Renal cortex interstitium (tissue), 15 donors: Measurements from ENCODE around the gene APC. TPM values are rescaled to one million over a fixed set of nuclear protein-coding genes. Genes with fewer than 3 reads are reported as not detected.

Experiments used
- DNase-seq, 11 donors: peaks; one replicate each; pipeline ENCODE4 v3.0.0-alpha.2; 2013; ENCODE audit warnings: low read depth in 9 of 11, low spot score in 4 of 11; ENCODE audit errors: extremely low read depth in 1 of 11
- long read RNA-seq, 16 experiments: transcript quantifications; one replicate each; lab custom pipeline, GENCODE V29; 2026
- polyA plus RNA-seq, 3 donors: library from polyadenylated mRNA; unstranded; fragments of 120-200 nt; gene quantifications; one replicate each; pipeline ENCODE4 v1.2.1, GENCODE V29; 2013; ENCODE audit not compliant: insufficient read length in 3 of 3

The APC gene
- polyA plus RNA-seq, result 10 to 100 TPM; 30.4 to 34.1 (median 33.6) TPM
- long read RNA-seq, donor 1, result 0 reads
- long read RNA-seq, donor 2, result 0 reads
- long read RNA-seq, donor 3, full-length matches to known transcripts, result 1 of 1 reads
- long read RNA-seq, donor 3, partial matches to known transcripts, result 0 of 1 reads
- long read RNA-seq, donor 3, other reads (novel, unspliced or antisense), result 0 of 1 reads
- long read RNA-seq, donor 4, full-length matches to known transcripts, result 1 of 1 reads
- long read RNA-seq, donor 4, partial matches to known transcripts, result 0 of 1 reads
- long read RNA-seq, donor 4, other reads (novel, unspliced or antisense), result 0 of 1 reads
- long read RNA-seq, donor 5, result 0 reads
- long read RNA-seq, donor 6, partial matches to known transcripts, result 8 of 8 reads
- long read RNA-seq, donor 6, other reads (novel, unspliced or antisense), result 0 of 8 reads
- long read RNA-seq, donor 7, result 0 reads
- long read RNA-seq, donor 8, result 0 reads
- long read RNA-seq, donor 9, result 0 reads
- long read RNA-seq, donor 10, result 0 reads
- long read RNA-seq, donor 11, result 0 reads
- long read RNA-seq, donor 12, result 0 reads
- long read RNA-seq, donor 13, result 0 reads
- long read RNA-seq, donor 14, result 0 reads
- long read RNA-seq, donor 15, full-length matches to known transcripts, result 1 of 1 reads
- long read RNA-seq, donor 15, partial matches to known transcripts, result 0 of 1 reads
- long read RNA-seq, donor 15, other reads (novel, unspliced or antisense), result 0 of 1 reads
- long read RNA-seq, donor 16, partial matches to known transcripts, result 0 of 5 reads
- long read RNA-seq, donor 16, other reads (novel, unspliced or antisense), result 5 of 5 reads

DNA sequence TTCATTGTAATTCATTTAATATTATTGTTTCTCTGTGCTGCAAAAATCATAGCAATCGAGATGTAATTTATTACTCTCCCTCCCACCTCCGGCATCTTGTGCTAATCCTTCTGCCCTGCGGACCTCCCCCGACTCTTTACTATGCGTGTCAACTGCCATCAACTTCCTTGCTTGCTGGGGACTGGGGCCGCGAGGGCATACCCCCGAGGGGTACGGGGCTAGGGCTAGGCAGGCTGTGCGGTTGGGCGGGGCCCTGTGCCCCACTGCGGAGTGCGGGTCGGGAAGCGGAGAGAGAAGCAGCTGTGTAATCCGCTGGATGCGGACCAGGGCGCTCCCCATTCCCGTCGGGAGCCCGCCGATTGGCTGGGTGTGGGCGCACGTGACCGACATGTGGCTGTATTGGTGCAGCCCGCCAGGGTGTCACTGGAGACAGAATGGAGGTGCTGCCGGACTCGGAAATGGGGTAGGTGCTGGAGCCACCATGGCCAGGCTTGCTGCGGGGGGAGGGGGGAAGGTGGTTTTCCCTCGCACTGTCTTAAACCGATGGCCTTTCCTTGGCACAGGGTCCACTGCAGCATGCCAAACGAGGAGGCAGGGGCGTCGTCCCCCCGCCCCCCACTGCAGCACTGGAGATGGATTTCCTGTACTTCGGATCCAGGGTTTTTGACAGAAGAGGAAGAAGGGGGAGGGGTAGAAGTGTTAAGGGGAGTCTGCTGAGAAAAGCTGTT is at the start of gene APC:
Gene APC, plus strand, starts transcription at position 423 of the 728 bp plus-strand sequence. CDS start 17,006 bp downstream, outside the sequence.
- DNase-seq, result peak; percentile 54 to 81 (median 74)

DNA sequence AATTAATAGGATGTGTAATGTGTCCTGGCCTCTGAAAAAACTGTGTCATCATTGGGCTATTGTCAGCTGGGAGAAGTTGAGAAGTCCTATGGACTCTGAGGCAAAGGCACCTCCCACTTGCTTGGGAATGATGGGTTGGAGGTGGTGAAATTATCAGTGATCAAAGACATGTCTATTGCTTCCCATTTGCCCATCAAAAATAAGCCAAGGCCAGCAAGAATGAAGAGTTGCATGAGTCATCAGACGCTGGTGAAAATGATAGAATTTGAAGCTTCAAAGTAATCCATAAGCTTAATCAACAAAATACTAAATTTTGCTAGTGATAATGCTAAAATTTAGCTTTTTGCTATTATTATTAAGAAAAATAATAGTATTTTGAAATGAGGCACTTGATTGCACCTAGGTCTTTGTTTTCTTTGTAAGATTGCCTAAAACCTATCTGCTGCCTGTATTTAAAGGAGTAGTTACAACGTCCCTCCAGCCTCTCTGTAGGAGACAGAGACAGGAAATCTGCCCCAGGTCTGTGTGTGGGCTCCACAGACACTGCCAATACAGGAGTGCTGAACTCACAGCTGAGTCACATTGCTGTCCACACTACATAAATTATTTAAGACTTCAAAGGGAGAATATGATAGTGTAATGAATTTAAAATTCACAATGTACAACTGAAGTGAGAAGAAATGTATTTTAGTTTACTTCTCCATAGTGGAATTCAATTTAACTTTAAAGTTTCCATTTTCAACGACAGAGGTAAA is 48.4 kb upstream of the APC start:
- DNase-seq, result no peak

GRCh38 chr5:112690605-112691338 is 46.9 kb upstream of the APC start:
- DNase-seq, result no peak

- no peak for DNase-seq
Observed at GRCh38 chr5:112691339-112691680, 46.4 kb upstream of the APC start.

DNA sequence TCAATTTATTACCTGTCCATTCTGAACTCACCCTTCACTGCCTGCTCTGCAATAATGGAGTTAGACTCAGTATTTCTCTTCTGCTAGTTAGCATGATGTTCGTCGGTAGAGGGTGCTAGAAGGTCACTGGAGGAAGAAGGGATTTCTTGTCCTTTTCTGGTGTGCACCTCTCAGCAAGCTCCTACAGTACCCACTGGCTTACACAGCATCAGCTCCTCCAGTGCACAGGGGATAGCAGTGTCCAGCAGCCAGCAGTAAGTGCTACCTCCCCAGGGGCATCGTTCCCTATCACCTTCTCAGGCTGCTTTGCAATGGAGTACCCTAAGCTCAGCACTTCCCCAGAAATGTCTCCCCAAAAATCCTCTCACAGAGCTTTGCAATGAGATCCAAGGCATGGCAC is 45.9 kb upstream of the APC start:
- DNase-seq, result no peak

- DNase-seq, result no peak
Observed at GRCh38 chr5:112692472-112692871, 45.2 kb upstream of the APC start.

- DNase-seq, result no peak
Observed at GRCh38 chr5:112693301-112693700, 44.4 kb upstream of the APC start.

- no peak for DNase-seq
Observed at GRCh38 chr5:112694853-112695709, 42.6 kb upstream of the APC start.

GRCh38 chr5:112696786-112697185 is 40.9 kb upstream of the APC start:
- DNase-seq, result no peak

GRCh38 chr5:112697322-112697721 is 40.4 kb upstream of the APC start:
- no peak for DNase-seq

DNA sequence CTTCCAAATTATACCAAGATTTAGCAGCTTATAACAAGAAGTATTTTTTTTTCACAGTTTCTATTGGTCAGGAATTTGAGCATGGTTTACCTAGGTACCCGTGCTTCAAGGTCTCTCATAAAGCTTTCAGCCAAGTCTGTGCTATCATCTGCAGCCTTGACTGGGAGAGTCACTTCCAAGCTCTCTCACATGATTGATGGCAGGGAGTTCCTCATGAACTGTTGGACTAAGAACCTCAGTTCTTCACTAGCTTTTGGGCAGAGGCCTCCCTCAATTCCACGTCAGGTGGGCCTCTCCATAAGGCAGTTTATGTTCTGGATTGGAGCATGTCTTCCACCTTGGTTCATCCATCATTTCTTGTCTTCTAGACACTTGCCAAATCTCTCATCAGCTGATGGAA is 39.9 kb upstream of the APC start:
- no peak for DNase-seq

GRCh38 chr5:112703866-112704820 is 33.5 kb upstream of the APC start:
- DNase-seq, result no peak

DNA sequence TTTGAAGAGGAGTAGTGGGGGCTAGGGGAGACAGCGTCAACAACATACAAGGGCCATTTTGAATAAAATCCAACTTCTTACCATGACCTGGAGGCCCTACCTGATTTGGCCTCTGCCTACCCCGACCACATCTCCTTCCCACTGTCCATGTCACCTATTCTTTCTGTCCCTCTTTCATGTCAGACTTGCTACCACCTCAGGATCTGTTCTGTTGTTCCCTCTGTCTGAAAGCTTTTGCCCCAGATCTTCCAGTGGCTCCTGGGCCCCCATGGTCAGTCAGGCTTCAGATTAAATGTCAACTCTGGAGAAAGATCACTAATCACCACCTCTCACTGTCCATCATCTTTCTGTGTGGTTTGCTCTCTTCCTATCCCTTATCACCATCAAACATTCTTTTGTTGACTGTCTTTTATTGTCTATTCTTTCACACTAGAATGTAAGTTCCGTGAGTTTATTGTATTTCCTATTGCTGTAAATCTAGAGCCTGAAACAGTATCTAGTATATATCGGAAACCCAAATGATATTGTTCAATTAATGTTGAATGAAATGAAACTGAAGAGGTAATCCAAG is 31.2 kb upstream of the APC start:
- no peak for DNase-seq

DNA sequence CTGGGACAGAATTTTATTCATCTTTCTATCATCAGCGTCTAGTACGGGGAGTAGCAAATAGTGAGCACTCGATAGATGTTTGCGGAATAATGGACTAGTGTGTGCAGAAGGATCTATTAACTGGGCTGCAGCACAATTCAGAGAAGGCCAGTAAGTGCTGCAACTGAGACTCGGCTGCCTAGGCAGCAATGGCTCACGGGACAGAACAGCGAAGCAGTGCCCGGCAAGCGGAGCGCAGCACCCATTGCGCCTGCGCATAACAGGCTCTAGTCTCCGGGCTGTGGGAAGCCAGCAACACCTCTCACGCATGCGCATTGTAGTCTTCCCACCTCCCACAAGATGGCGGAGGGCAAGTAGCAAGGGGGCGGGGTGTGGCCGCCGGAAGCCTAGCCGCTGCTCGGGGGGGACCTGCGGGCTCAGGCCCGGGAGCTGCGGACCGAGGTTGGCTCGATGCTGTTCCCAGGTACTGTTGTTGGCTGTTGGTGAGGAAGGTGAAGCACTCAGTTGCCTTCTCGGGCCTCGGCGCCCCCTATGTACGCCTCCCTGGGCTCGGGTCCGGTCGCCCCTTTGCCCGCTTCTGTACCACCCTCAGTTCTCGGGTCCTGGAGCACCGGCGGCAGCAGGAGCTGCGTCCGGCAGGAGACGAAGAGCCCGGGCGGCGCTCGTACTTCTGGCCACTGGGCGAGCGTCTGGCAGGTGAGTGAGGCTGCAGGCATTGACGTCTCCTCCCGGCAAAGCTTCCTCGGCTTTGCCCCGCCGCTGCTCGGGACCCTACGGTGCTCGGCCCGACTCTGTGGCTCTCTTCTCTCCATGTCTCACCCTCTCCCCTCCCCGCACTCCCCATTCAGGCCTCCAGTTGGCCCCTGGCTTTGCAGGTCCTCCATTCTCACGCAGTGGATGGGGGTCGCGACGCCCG is 30.2 kb upstream of the APC start:
- peak; percentile 92 to 98 (median 97) for DNase-seq

GRCh38 chr5:112708103-112708622 is 29.5 kb upstream of the APC start:
- peak in 4 of 11 donors; percentile 3 to 29 (median 23) for DNase-seq
